Caco-2 (cell line): ENCODE measurements around the gene C12orf60. TPM values are rescaled to one million over a fixed set of nuclear protein-coding genes. Genes with fewer than 3 reads are reported as not detected.

Experiments
- BruUV-seq: library from RNA; stranded (reverse); fragments of 400-500 nt; replicated peaks from 2 replicates; lab custom pipeline; 2021; lab: Mats Ljungman, UMichigan
- CTCF ChIA-PET: fragments of 300-600 bp; sonication (Branson Sonifier 250); formaldehyde crosslinking; loops from one replicate; lab custom pipeline; 2022; ENCODE audit warnings: antibody characterized with exemption; lab: Charles Lee
- POLR2A ChIA-PET: fragments of 300-600 bp; sonication (Branson Sonifier 250); formaldehyde crosslinking; loops from one replicate; lab custom pipeline; 2022; ENCODE audit warnings: antibody characterized with exemption; lab: Charles Lee
- DNase-seq, 2 experiments: peaks; one replicate each; pipeline versions ENCODE4 v3.0.0 to v3.0.0-alpha.2; 2020 to 2022
- H3K27me3 ChIP-seq: replicated peaks from 2 replicates; pipeline ENCODE4 v1.6.0; 2011; ENCODE audit warnings: low read length; ENCODE audit not compliant: control insufficient read depth, insufficient read depth
- H3K36me3 ChIP-seq: 2 replicates; pipeline ENCODE4 v1.5.1; 2011; ENCODE audit warnings: low read length; ENCODE audit not compliant: control insufficient read depth, insufficient read depth
- H3K4me1 ChIP-seq: fragments of 250-450 bp; sonication (Bioruptor Pico); 2 replicates; pipeline ENCODE4 v1.5.1; 2020; ENCODE audit warnings: mild to moderate bottlenecking
- H3K4me3 ChIP-seq: 2 replicates; pipeline ENCODE4 v1.5.1; 2011; ENCODE audit warnings: low read depth, mild to moderate bottlenecking, control low read depth, low read length
- H3K9me3 ChIP-seq: fragments of 250-450 bp; sonication (Bioruptor Pico); 2 replicates; pipeline ENCODE4 v1.5.1; 2020; ENCODE audit warnings: mild to moderate bottlenecking, moderate library complexity
- H3K27ac Mint-ChIP-seq: one replicate; pipeline ENCODE4 v1.8.0; 2022; ENCODE audit warnings: mixed read lengths; ENCODE audit not compliant: unreplicated experiment
- H3K27me3 Mint-ChIP-seq: one replicate; pipeline ENCODE4 v1.8.0; 2022; ENCODE audit warnings: mixed read lengths; ENCODE audit not compliant: insufficient read depth, unreplicated experiment
- H3K36me3 Mint-ChIP-seq: one replicate; pipeline ENCODE4 v1.8.0; 2022; ENCODE audit warnings: mild to moderate bottlenecking, mixed read lengths; ENCODE audit not compliant: insufficient read depth, unreplicated experiment
- H3K4me1 Mint-ChIP-seq: one replicate; pipeline ENCODE4 v1.8.0; 2022; ENCODE audit warnings: low read depth, mixed read lengths; ENCODE audit not compliant: unreplicated experiment
- H3K4me3 Mint-ChIP-seq: one replicate; pipeline ENCODE4 v1.8.0; 2022; ENCODE audit warnings: mild to moderate bottlenecking, moderate library complexity, mixed read lengths; ENCODE audit not compliant: unreplicated experiment
- H3K9me3 Mint-ChIP-seq: one replicate; pipeline ENCODE4 v1.8.0; 2022; ENCODE audit warnings: mixed read lengths; ENCODE audit not compliant: unreplicated experiment
- CTCF ChIP-seq, 2 experiments: fragments of 200-600 bp in 1 of 2; IDR thresholded peaks; 1 replicate in 1 of 2; 2 replicates in 1 of 2; pipeline versions ENCODE4 v1.5.1 to v1.8.0; 2011 to 2022; ENCODE audit warnings: antibody characterized with exemption in 1 of 2, control low read depth in 1 of 2, inconsistent platforms in 1 of 2, low read depth in 1 of 2, low read length in 1 of 2, mild to moderate bottlenecking in 1 of 2, moderate library complexity in 1 of 2; ENCODE audit not compliant: insufficient read depth in 1 of 2, severe bottlenecking in 1 of 2, unreplicated experiment in 1 of 2
- intact Hi-C: fragments of 100-400 bp; cut with micrococcal nuclease; formaldehyde crosslinking; loops from one replicate; pipeline ENCODE4 v1.10.0; 2022; ENCODE audit not compliant: unreplicated experiment
- total RNA-seq: library from RNA; stranded (reverse); gene quantifications from 2 replicates; pipeline ENCODE4 v1.2.3, GENCODE V29; 2022

The C12orf60 gene
- total RNA-seq, 1 experiment from 2014 or later = 2.8 TPM

- H3K4me3 ChIP-seq = no peak overlapping the region
- Mint-ChIP-seq H3K4me3 (no peak overlapping the region), H3K27ac (no peak overlapping the region), H3K27me3 (no peaks in the 10 kb centered on the region), H3K36me3 (peaks cover 24% of the 10 kb centered on the region), H3K9me3 (no peaks in the 10 kb centered on the region), H3K4me1 (peaks cover 28% of the 10 kb centered on the region)
- CTCF ChIA-PET = no interaction called here
- no peak for TF ChIP-seq CTCF (IDR thresholded peaks at IDR 0.05; ENCODE audit: insufficient read depth in 1 of 2, low read depth in 1 of 2, low read length in 1 of 2, severe bottlenecking in 1 of 2, unreplicated experiment in 1 of 2)
- no peaks in the 10 kb centered on the region for H3K27me3 ChIP-seq
- H3K9me3 ChIP-seq = no peaks in the 10 kb centered on the region
- DNase-seq = no peak
- H3K4me1 ChIP-seq = peaks cover 20% of the 10 kb centered on the region
- BruUV-seq = no TSS peak
- no peaks in the 10 kb centered on the region for H3K36me3 ChIP-seq
- intact Hi-C loops = no loop called here
- POLR2A ChIA-PET = interaction anchor here (1.7 kb wide), 1 partner anchor 10 kb away, joined by 5 read pairs; a partner anchor contains a TSS
Measured at GRCh38 chr12:14780859-14781258, 22.6 kb upstream of the C12orf60 start.

- POLR2A ChIA-PET = interaction anchor here (1.7 kb wide), 1 partner anchor 11 kb away, joined by 5 read pairs; a partner anchor contains a TSS
- Histone ChIP-seq H3K9me3 (no peaks in the 10 kb centered on the region), H3K27me3 (no peaks in the 10 kb centered on the region), H3K36me3 (no peaks in the 10 kb centered on the region), H3K4me3 (no peak overlapping the region), H3K4me1 (peaks cover 13% of the 10 kb centered on the region)
- CTCF ChIA-PET = interaction anchor here (1.7 kb wide), 1 partner anchor 11 kb away, joined by 5 read pairs; no protein-coding TSS in a partner anchor
- Mint-ChIP-seq H3K27me3 (no peaks in the 10 kb centered on the region), H3K4me1 (peaks cover 21% of the 10 kb centered on the region), H3K4me3 (no peak overlapping the region), H3K36me3 (peaks cover 31% of the 10 kb centered on the region), H3K27ac (no peak overlapping the region), H3K9me3 (no peaks in the 10 kb centered on the region)
- no peak for DNase-seq
- BruUV-seq = no TSS peak
- no peak for TF ChIP-seq CTCF (IDR thresholded peaks at IDR 0.05; ENCODE audit: insufficient read depth in 1 of 2, low read depth in 1 of 2, low read length in 1 of 2, severe bottlenecking in 1 of 2, unreplicated experiment in 1 of 2)
- intact Hi-C loops = no loop called here
Measured at GRCh38 chr12:14781563-14781962, 21.9 kb upstream of the C12orf60 start.

- no TSS peak for BruUV-seq
- peaks cover 9% of the 10 kb centered on the region for H3K4me1 Mint-ChIP-seq
- DNase-seq = no peak
- H3K4me3 ChIP-seq = no peak overlapping the region
- ChIA-PET CTCF (interaction anchor here (1.7 kb wide), 1 partner anchor 13 kb away, joined by 5 read pairs; no protein-coding TSS in a partner anchor), POLR2A (interaction anchor here (1.7 kb wide), 1 partner anchor 12 kb away, joined by 5 read pairs; a partner anchor contains a TSS)
- no peak overlapping the region for H3K4me3 Mint-ChIP-seq
- no peak overlapping the region for H3K27ac Mint-ChIP-seq
- peaks cover 3% of the 10 kb centered on the region for H3K4me1 ChIP-seq
- H3K9me3 Mint-ChIP-seq = no peaks in the 10 kb centered on the region
- intact Hi-C loops = no loop called here
- no peaks in the 10 kb centered on the region for H3K27me3 ChIP-seq
- H3K9me3 ChIP-seq = no peaks in the 10 kb centered on the region
- no peaks in the 10 kb centered on the region for H3K27me3 Mint-ChIP-seq
- no peak for TF ChIP-seq CTCF (IDR thresholded peaks at IDR 0.05; ENCODE audit: insufficient read depth in 1 of 2, low read depth in 1 of 2, low read length in 1 of 2, severe bottlenecking in 1 of 2, unreplicated experiment in 1 of 2)
- peaks cover 37% of the 10 kb centered on the region for H3K36me3 Mint-ChIP-seq
- no peaks in the 10 kb centered on the region for H3K36me3 ChIP-seq
Measured at GRCh38 chr12:14782756-14783155, 20.7 kb upstream of the C12orf60 start.
